Measurements from ENCODE around the gene PTDSS2. TPM values are rescaled to one million over a fixed set of nuclear protein-coding genes. Genes with fewer than 3 reads are reported as not detected.

The PTDSS2 gene
- total and polyA plus RNA-seq, 2 of the 13 experiments (the other 11 are each of a cell fraction or from before 2014, with no cell fraction given), result 21.7 to 26.4 TPM

- TF ChIP-seq ZHX2 (IDR thresholded peaks at IDR 0.05; ENCODE audit: low read depth), result peak; percentile 67; the same call in 1 of the 2 replicates
- no peak for TF ChIP-seq ZHX2 (CRISPR knock-in tag; IDR thresholded peaks at IDR 0.05; ENCODE audit: borderline replicate concordance)
- peak; percentile 42 for TF ChIP-seq SRSF1 (optimal IDR thresholded peaks at IDR 0.05; ENCODE audit: low read depth, low read length)
- TF ChIP-seq ZNF605 (CRISPR knock-in tag; IDR thresholded peaks at IDR 0.05), result no peak
- TF ChIP-seq SIX4 (CRISPR knock-in tag; IDR thresholded peaks at IDR 0.05), result 0 out of 2 replicates have a peak, but pooled peaks have one; percentile 30
- no peak for TF ChIP-seq PBX3 (CRISPR knock-in tag; IDR thresholded peaks at IDR 0.05; ENCODE audit: borderline replicate concordance)
- no peak for TF ChIP-seq KDM4B (CRISPR knock-in tag; IDR thresholded peaks at IDR 0.05)
- TF ChIP-seq ZSCAN22 (CRISPR knock-in tag; IDR thresholded peaks at IDR 0.05), result no peak
- no peak for TF ChIP-seq ZNF382 (CRISPR knock-in tag; IDR thresholded peaks at IDR 0.05; ENCODE audit: borderline replicate concordance)
- TF ChIP-seq KLF12 (CRISPR knock-in tag; IDR thresholded peaks at IDR 0.05; ENCODE audit: borderline replicate concordance), result 0 out of 2 replicates have a peak, but pooled peaks have one; percentile 82
- no peak for TF ChIP-seq ZNF264 (CRISPR knock-in tag; IDR thresholded peaks at IDR 0.05)
- TF ChIP-seq ZNF792 (CRISPR knock-in tag; IDR thresholded peaks at IDR 0.05), result no peak
- TF ChIP-seq NCOA5 (CRISPR knock-in tag; IDR thresholded peaks at IDR 0.05), result no peak
- TF ChIP-seq SKIL (CRISPR knock-in tag; IDR thresholded peaks at IDR 0.05; ENCODE audit: borderline replicate concordance), result 0 out of 2 replicates have a peak, but pooled peaks have one; percentile 23
- 0 out of 2 replicates have a peak, but pooled peaks have one; percentile 38 for TF ChIP-seq KMT2A (CRISPR knock-in tag; IDR thresholded peaks at IDR 0.05)
- no peak for TF ChIP-seq RCOR2 (CRISPR knock-in tag; IDR thresholded peaks at IDR 0.05)
- TF ChIP-seq MYNN (CRISPR knock-in tag; IDR thresholded peaks at IDR 0.05; ENCODE audit: low read depth), result no peak
- 0 out of 2 replicates have a peak, but pooled peaks have one; percentile 29 for TF ChIP-seq ZC3H13 (CRISPR knock-in tag; IDR thresholded peaks at IDR 0.05)
- no peak for TF ChIP-seq ONECUT2 (CRISPR knock-in tag; IDR thresholded peaks at IDR 0.05)
- 0 out of 2 replicates have a peak, but pooled peaks have one; percentile 28 for TF ChIP-seq ZNF773 (CRISPR knock-in tag; IDR thresholded peaks at IDR 0.05; ENCODE audit: borderline replicate concordance)
- TF ChIP-seq THAP7 (CRISPR knock-in tag; IDR thresholded peaks at IDR 0.05), result no peak
Observed at GRCh38 chr11:536841-537621, 87.0 kb downstream of the PTDSS2 start, which contains the start of gene LRRC56 (continued).
